ENCODE data around the gene UMAD1.

Gene UMAD1

GRCh38 chr7:7897509-7897908 is 257.0 kb downstream of the UMAD1 start:
- no peaks in the 10 kb centered on the region for H3K9me3 ChIP-seq (ENCODE audit: control insufficient read depth, low read length)
- no peak overlapping the region for H3K4ac ChIP-seq (ENCODE audit: low read depth in 1 of 2, low read length in 2 of 2)
- H3K27ac ChIP-seq (ENCODE audit: low read length, poor library complexity, severe bottlenecking) = no peak overlapping the region
- H3K18ac ChIP-seq (ENCODE audit: low read depth in 1 of 2, low read length in 2 of 2) = no peak overlapping the region
- no peak overlapping the region for H3K4me2 ChIP-seq (ENCODE audit: low read length, poor library complexity, severe bottlenecking)
- H2BK120ac ChIP-seq (ENCODE audit: low read depth, low read length) = no peak overlapping the region
- no peaks in the 10 kb centered on the region for H3K36me3 ChIP-seq (ENCODE audit: control insufficient read depth in 1 of 2, insufficient read depth in 2 of 2, low read depth in 1 of 2, low read length in 2 of 2)
- no peak overlapping the region for H3K4me3 ChIP-seq (ENCODE audit: insufficient read depth in 1 of 2, low read depth in 1 of 2, low read length in 2 of 2)
- no peak overlapping the region for H3K9ac ChIP-seq (ENCODE audit: low read length)
- no peaks in the 10 kb centered on the region for H3K27me3 ChIP-seq (ENCODE audit: control insufficient read depth in 1 of 2, insufficient read depth in 1 of 2, low read length in 2 of 2)
- no peak overlapping the region for H2BK15ac ChIP-seq (ENCODE audit: low read depth, poor library complexity, severe bottlenecking)
- no peak overlapping the region for H2AK5ac ChIP-seq (ENCODE audit: low read length, severe bottlenecking)
- H2BK12ac ChIP-seq (ENCODE audit: low read length in 2 of 2) = no peak overlapping the region
- no peak overlapping the region for H2BK5ac ChIP-seq (ENCODE audit: low read depth, low read length, poor library complexity, severe bottlenecking)
- no peaks in the 10 kb centered on the region for H3K79me1 ChIP-seq (replicated peaks; ENCODE audit: low read length, poor library complexity, severe bottlenecking)
- H4K8ac ChIP-seq (ENCODE audit: low read length) = no peak overlapping the region
- H3K14ac ChIP-seq (ENCODE audit: low read length in 2 of 2) = no peak overlapping the region
- DNase-seq = no peak
- no CpG with 5 or more reads among the region's 2 CpGs for WGBS
- no peaks in the 10 kb centered on the region for H3K4me1 ChIP-seq (ENCODE audit: control insufficient read depth, insufficient read depth, low read depth, low read length)
- no peak overlapping the region for H2AFZ ChIP-seq (ENCODE audit: low read depth, low read length)
- no peak overlapping the region for H3K23ac ChIP-seq (ENCODE audit: low read length in 2 of 2)
- H4K91ac ChIP-seq (ENCODE audit: low read length) = no peak overlapping the region

DNA sequence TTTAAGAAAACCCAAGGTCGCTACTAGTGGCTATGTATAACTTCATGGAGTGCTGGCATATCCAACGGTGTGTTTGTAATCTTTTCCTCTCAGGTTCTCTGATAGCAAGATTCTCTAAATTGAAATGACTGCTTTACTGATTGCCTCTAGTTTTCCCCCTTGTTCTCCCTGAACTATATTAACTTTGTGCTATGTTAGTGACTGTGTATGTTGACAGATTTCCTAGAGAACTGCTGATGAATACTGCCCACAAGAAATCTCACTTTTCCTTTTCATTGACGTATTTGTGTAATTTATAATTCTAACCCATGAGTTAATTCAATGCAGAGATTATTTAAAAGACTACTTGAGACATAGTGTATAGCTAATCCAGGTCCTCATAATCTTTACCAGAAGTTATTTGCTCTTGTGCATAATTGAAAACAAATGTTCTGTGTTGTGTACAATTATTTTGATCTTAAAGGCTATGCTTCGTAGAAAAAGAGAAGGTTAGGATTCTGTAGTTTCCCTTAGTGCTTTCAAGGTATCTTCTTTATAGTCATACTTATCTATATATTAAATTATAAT is 257.5 kb downstream of the UMAD1 start:
- no peak overlapping the region for H3K9ac ChIP-seq (ENCODE audit: low read length)
- 65% methylated on average over 2 of the region's 4 CpGs for WGBS
- no peaks in the 10 kb centered on the region for H3K36me3 ChIP-seq (ENCODE audit: control insufficient read depth in 1 of 2, insufficient read depth in 2 of 2, low read depth in 1 of 2, low read length in 2 of 2)

DNA sequence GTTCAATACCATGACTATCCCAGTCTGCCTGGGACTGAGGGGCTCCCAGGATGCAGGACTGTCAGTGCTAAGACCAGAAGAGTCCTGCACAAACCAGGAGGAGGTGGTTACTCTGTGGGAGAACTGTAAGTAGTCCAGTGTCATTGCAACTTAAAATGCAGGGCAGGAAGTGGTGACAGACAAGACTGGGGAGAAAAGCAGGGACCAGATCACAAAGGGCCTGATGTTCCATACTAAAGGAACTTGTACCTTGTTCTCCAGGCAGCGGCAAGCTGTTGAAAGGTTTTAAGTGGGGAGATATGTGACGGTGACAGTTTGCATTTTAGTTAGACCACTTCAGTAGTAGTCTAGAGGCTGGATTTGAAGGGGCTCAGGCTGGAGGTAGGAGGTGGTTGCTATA is 262.3 kb downstream of the UMAD1 start:
- no peaks in the 10 kb centered on the region for H3K36me3 ChIP-seq (ENCODE audit: control insufficient read depth in 1 of 2, insufficient read depth in 2 of 2, low read depth in 1 of 2, low read length in 2 of 2)
- no peaks in the 10 kb centered on the region for H3K9me3 ChIP-seq (ENCODE audit: control insufficient read depth, low read length)
- no peak overlapping the region for H3K27ac ChIP-seq (ENCODE audit: low read length, poor library complexity, severe bottlenecking)
- no peak overlapping the region for H3K9ac ChIP-seq (ENCODE audit: low read length)
- H3K79me1 ChIP-seq (replicated peaks; ENCODE audit: low read length, poor library complexity, severe bottlenecking) = no peaks in the 10 kb centered on the region
- H2AK5ac ChIP-seq (ENCODE audit: low read length, severe bottlenecking) = no peak overlapping the region
- DNase-seq = no peak
- H2BK120ac ChIP-seq (ENCODE audit: low read depth, low read length) = no peak overlapping the region
- H3K27me3 ChIP-seq (ENCODE audit: control insufficient read depth in 1 of 2, insufficient read depth in 1 of 2, low read length in 2 of 2) = no peaks in the 10 kb centered on the region
- no peak overlapping the region for H2AFZ ChIP-seq (ENCODE audit: low read depth, low read length)
- H3K23ac ChIP-seq (ENCODE audit: low read length in 2 of 2) = no peak overlapping the region
- no peak overlapping the region for H3K4me3 ChIP-seq (ENCODE audit: insufficient read depth in 1 of 2, low read depth in 1 of 2, low read length in 2 of 2)
- H2BK15ac ChIP-seq (ENCODE audit: low read depth, poor library complexity, severe bottlenecking) = no peak overlapping the region
- no peak overlapping the region for H3K4me2 ChIP-seq (ENCODE audit: low read length, poor library complexity, severe bottlenecking)
- no peak overlapping the region for H3K18ac ChIP-seq (ENCODE audit: low read depth in 1 of 2, low read length in 2 of 2)
- no peak overlapping the region for H4K8ac ChIP-seq (ENCODE audit: low read length)
- no peak overlapping the region for H3K4ac ChIP-seq (ENCODE audit: low read depth in 1 of 2, low read length in 2 of 2)
- no peak overlapping the region for H2BK12ac ChIP-seq (ENCODE audit: low read length in 2 of 2)
- no peak overlapping the region for H4K91ac ChIP-seq (ENCODE audit: low read length)
- H2BK5ac ChIP-seq (ENCODE audit: low read depth, low read length, poor library complexity, severe bottlenecking) = no peak overlapping the region
- whole genome bisulfite sequencing = 95% methylated on average over 2 of the region's 2 CpGs
- H3K14ac ChIP-seq (ENCODE audit: low read length in 2 of 2) = no peak overlapping the region
- H3K4me1 ChIP-seq (ENCODE audit: control insufficient read depth, insufficient read depth, low read depth, low read length) = no peaks in the 10 kb centered on the region

More for the DNA sequence above, 257.5 kb downstream of the UMAD1 start:
- Histone ChIP-seq H3K14ac (ENCODE audit: low read length in 2 of 2) (no peak overlapping the region), H2BK120ac (ENCODE audit: low read depth, low read length) (no peak overlapping the region), H2BK12ac (ENCODE audit: low read length in 2 of 2) (no peak overlapping the region), H3K23ac (ENCODE audit: low read length in 2 of 2) (no peak overlapping the region), H3K9me3 (ENCODE audit: control insufficient read depth, low read length) (no peaks in the 10 kb centered on the region), H3K27me3 (ENCODE audit: control insufficient read depth in 1 of 2, insufficient read depth in 1 of 2, low read length in 2 of 2) (no peaks in the 10 kb centered on the region), H4K91ac (ENCODE audit: low read length) (no peak overlapping the region), H2BK15ac (ENCODE audit: low read depth, poor library complexity, severe bottlenecking) (no peak overlapping the region), H2AK5ac (ENCODE audit: low read length, severe bottlenecking) (no peak overlapping the region), H2AFZ (ENCODE audit: low read depth, low read length) (no peak overlapping the region), H3K79me1 (replicated peaks; ENCODE audit: low read length, poor library complexity, severe bottlenecking) (no peaks in the 10 kb centered on the region), H3K18ac (ENCODE audit: low read depth in 1 of 2, low read length in 2 of 2) (no peak overlapping the region), H3K4ac (ENCODE audit: low read depth in 1 of 2, low read length in 2 of 2) (no peak overlapping the region), H3K4me1 (ENCODE audit: control insufficient read depth, insufficient read depth, low read depth, low read length) (no peaks in the 10 kb centered on the region), H3K4me3 (ENCODE audit: insufficient read depth in 1 of 2, low read depth in 1 of 2, low read length in 2 of 2) (no peak overlapping the region), H2BK5ac (ENCODE audit: low read depth, low read length, poor library complexity, severe bottlenecking) (no peak overlapping the region), H4K8ac (ENCODE audit: low read length) (no peak overlapping the region), H3K4me2 (ENCODE audit: low read length, poor library complexity, severe bottlenecking) (no peak overlapping the region), H3K27ac (ENCODE audit: low read length, poor library complexity, severe bottlenecking) (no peak overlapping the region)
- DNase-seq = no peak

DNA sequence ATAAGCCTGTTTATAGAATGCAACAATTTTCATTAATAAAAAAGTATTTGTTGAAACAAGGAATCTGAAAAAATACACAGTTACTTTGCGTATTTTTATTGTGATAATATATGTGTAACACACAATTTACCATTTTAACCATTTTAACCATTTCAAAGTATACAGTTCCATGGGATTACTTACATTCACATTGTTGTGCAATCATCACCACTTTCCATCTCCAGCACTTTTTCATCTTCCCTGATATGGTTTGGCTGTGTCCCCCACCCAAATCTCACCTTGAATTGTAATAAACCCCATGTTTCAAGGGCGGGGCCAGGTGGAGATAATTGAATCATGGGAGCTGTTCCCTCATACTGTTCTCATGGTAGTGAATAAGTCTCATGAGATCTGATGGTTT is 266.8 kb downstream of the UMAD1 start:
- H2BK15ac ChIP-seq (ENCODE audit: low read depth, poor library complexity, severe bottlenecking) = no peak overlapping the region

More for the DNA sequence above, 266.8 kb downstream of the UMAD1 start:
- Histone ChIP-seq H3K18ac (ENCODE audit: low read depth in 1 of 2, low read length in 2 of 2) (no peak overlapping the region), H2AK5ac (ENCODE audit: low read length, severe bottlenecking) (no peak overlapping the region), H3K23ac (ENCODE audit: low read length in 2 of 2) (no peak overlapping the region), H3K9ac (ENCODE audit: low read length) (no peak overlapping the region), H4K91ac (ENCODE audit: low read length) (no peak overlapping the region), H3K36me3 (ENCODE audit: control insufficient read depth in 1 of 2, insufficient read depth in 2 of 2, low read depth in 1 of 2, low read length in 2 of 2) (no peaks in the 10 kb centered on the region), H3K79me1 (replicated peaks; ENCODE audit: low read length, poor library complexity, severe bottlenecking) (no peaks in the 10 kb centered on the region), H3K4me1 (ENCODE audit: control insufficient read depth, insufficient read depth, low read depth, low read length) (peaks cover 1% of the 10 kb centered on the region), H2AFZ (ENCODE audit: low read depth, low read length) (no peak overlapping the region), H3K4me3 (ENCODE audit: insufficient read depth in 1 of 2, low read depth in 1 of 2, low read length in 2 of 2) (no peak overlapping the region), H3K4ac (ENCODE audit: low read depth in 1 of 2, low read length in 2 of 2) (no peak overlapping the region), H2BK12ac (ENCODE audit: low read length in 2 of 2) (no peak overlapping the region), H3K27me3 (ENCODE audit: control insufficient read depth in 1 of 2, insufficient read depth in 1 of 2, low read length in 2 of 2) (no peaks in the 10 kb centered on the region), H3K27ac (ENCODE audit: low read length, poor library complexity, severe bottlenecking) (no peak overlapping the region), H4K8ac (ENCODE audit: low read length) (no peak overlapping the region), H3K4me2 (ENCODE audit: low read length, poor library complexity, severe bottlenecking) (no peak overlapping the region), H2BK5ac (ENCODE audit: low read depth, low read length, poor library complexity, severe bottlenecking) (no peak overlapping the region), H2BK120ac (ENCODE audit: low read depth, low read length) (no peak overlapping the region), H3K9me3 (ENCODE audit: control insufficient read depth, low read length) (no peaks in the 10 kb centered on the region), H3K14ac (ENCODE audit: low read length in 2 of 2) (no peak overlapping the region)
- WGBS = 100% methylated on average over 1 of the region's 2 CpGs
- DNase-seq = no peak

Data from mesenchymal stem cell (in vitro differentiated cells and primary cell).